ENCODE measurements around the gene HBM.

Gene HBM

DNA sequence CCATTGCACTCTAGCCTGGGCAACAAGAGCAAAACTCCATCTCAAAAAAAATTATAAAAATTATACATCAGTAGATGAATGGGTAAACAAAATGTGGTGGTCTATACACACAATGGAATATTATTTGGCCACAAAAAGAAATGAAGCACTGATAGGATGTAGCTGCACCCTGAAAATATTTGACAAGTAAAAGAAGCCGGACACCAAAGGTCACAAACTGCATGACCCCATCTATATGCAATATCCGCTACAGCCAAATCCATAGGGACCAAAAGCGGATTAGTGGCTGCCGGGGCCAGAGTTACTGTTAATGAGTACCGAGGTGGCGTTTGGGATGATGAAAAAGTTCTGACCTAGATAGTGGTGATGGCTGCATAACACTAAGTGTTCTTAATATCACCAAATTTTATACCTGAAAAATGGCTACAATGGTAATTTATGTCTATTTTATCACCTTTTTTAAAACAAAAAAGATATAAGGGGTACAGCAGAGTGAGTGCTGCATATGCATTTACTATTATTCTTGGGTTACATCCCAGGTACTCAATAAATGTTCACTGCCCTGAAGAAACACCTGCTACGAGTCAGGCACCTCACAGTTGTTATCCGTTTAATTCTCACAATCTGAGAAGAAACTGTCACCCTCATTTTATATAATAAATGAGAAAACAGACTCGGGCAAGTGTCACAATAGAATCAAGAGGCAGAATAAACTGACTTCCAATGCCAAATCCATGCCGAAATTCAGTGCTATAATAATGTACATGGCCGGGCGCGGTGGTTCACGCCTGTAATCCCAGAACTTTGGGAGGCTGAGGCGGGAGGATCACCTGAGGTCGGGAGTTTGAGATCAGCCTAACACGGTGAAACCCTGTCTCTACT, 13.7 kb downstream of the HBM start:
- H3K9me3 ChIP-seq (ENCODE audit: control insufficient read depth, insufficient read depth, low read depth, low read length): no peaks in the 10 kb centered on the region
- peaks cover 5% of the 10 kb centered on the region; the same call in 1 of the 2 replicates for H3K4me1 ChIP-seq (ENCODE audit: control insufficient read depth, insufficient read depth, low read length)
- CTCF ChIA-PET: interaction anchor here (0.6 to 1.8 kb wide), 7 partner anchors 46 to 114 kb away, joined by 3 to 17 read pairs (median 5); no protein-coding TSS in a partner anchor
- POLR2A ChIA-PET: no interaction called here
- peaks cover 0 to 4% of the 10 kb centered on the region in 2 experiments; a peak in 2 of 3 replicates for H3K36me3 ChIP-seq (ENCODE audit: control insufficient read depth in 2 of 2, insufficient read depth in 1 of 2, low read length in 2 of 2)
- TF ChIP-seq ZNF146 (tag by site-specific recombination; IDR thresholded peaks at IDR 0.05): 0 out of 2 replicates have a peak, but pooled peaks have one; percentile 29
- no peak for TF ChIP-seq ZNF324 (tag by site-specific recombination; IDR thresholded peaks at IDR 0.05)
- TF ChIP-seq ZNF843 (tag by site-specific recombination; IDR thresholded peaks at IDR 0.05): no peak
- no peak for TF ChIP-seq ZSCAN30 (tag by site-specific recombination; IDR thresholded peaks at IDR 0.05)
- no peak for TF ChIP-seq ZNF660 (tag by site-specific recombination; IDR thresholded peaks at IDR 0.05)
- no peak for TF ChIP-seq TCF7L2 (IDR thresholded peaks at IDR 0.05; ENCODE audit: borderline replicate concordance, low read depth, low read length)
- TF ChIP-seq, protein P1, sequence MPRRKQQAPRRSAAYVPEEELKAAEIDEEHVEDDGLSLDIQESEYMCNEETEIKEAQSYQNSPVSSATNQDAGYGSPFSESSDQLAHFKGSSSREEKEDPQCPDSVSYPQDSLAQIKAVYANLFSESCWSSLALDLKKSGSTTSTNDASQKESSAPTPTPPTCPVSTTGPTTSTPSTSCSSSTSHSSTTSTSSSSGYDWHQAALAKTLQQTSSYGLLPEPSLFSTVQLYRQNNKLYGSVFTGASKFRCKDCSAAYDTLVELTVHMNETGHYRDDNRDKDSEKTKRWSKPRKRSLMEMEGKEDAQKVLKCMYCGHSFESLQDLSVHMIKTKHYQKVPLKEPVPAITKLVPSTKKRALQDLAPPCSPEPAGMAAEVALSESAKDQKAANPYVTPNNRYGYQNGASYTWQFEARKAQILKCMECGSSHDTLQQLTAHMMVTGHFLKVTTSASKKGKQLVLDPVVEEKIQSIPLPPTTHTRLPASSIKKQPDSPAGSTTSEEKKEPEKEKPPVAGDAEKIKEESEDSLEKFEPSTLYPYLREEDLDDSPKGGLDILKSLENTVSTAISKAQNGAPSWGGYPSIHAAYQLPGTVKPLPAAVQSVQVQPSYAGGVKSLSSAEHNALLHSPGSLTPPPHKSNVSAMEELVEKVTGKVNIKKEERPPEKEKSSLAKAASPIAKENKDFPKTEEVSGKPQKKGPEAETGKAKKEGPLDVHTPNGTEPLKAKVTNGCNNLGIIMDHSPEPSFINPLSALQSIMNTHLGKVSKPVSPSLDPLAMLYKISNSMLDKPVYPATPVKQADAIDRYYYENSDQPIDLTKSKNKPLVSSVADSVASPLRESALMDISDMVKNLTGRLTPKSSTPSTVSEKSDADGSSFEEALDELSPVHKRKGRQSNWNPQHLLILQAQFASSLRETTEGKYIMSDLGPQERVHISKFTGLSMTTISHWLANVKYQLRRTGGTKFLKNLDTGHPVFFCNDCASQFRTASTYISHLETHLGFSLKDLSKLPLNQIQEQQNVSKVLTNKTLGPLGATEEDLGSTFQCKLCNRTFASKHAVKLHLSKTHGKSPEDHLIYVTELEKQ (tag by site-specific recombination; IDR thresholded peaks at IDR 0.05; ENCODE audit: borderline replicate concordance): no peak
- no peak overlapping the region for H3K4me3 ChIP-seq (ENCODE audit: low read depth, low read length)
- no peak overlapping the region for H3K27ac ChIP-seq (ENCODE audit: extremely low read depth, low read depth, low read length)

DNA sequence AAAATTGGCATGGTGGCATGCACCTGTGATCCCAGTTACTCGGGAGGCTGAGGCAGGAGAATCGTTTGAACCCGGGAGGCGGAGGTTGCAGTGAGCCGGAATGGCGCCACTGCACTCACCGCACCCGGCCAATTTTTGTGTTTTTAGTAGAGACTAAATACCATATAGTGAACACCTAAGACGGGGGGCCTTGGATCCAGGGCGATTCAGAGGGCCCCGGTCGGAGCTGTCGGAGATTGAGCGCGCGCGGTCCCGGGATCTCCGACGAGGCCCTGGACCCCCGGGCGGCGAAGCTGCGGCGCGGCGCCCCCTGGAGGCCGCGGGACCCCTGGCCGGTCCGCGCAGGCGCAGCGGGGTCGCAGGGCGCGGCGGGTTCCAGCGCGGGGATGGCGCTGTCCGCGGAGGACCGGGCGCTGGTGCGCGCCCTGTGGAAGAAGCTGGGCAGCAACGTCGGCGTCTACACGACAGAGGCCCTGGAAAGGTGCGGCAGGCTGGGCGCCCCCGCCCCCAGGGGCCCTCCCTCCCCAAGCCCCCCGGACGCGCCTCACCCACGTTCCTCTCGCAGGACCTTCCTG, 14.4 kb downstream of the HBM start, which contains the start of gene HBQ1:
Gene HBQ1 (plus strand): TSS at position 359 of the 575 bp plus-strand sequence. CDS start 28 bp downstream, at position 387.
- Histone ChIP-seq H3K4me1 (ENCODE audit: control insufficient read depth, insufficient read depth, low read length) (peaks cover 3% of the 10 kb centered on the region; the same call in 1 of the 2 replicates), H3K27ac (ENCODE audit: extremely low read depth, low read depth, low read length) (peak within 1 kb of the TSS; percentile 25; the same call in 1 of the 2 replicates), H3K4me3 (ENCODE audit: low read depth, low read length) (peak within 1 kb of the TSS; percentile 1; the same call in 1 of the 2 replicates), H3K9me3 (ENCODE audit: control insufficient read depth, insufficient read depth, low read depth, low read length) (no peaks in the 10 kb centered on the region), H3K36me3 (ENCODE audit: control insufficient read depth in 2 of 2, insufficient read depth in 1 of 2, low read length in 2 of 2) (peaks cover 0 to 5% of the 10 kb centered on the region in 2 experiments; a peak in 2 of 3 replicates)
- ChIA-PET POLR2A (no interaction called here), CTCF (interaction anchor here (0.6 to 1.8 kb wide), 10 partner anchors 11 to 118 kb away, joined by 3 to 17 read pairs (median 5); no protein-coding TSS in a partner anchor)
- TF ChIP-seq ZNF140 (tag by site-specific recombination; IDR thresholded peaks at IDR 0.05): peak; percentile 15; the same call in 1 of the 2 replicates
- no peak for TF ChIP-seq ZBTB8A (tag by site-specific recombination; IDR thresholded peaks at IDR 0.05)
- peak; percentile 64; the same call in 1 of the 2 replicates for TF ChIP-seq ZNF335 (tag by site-specific recombination; conservative IDR thresholded peaks at IDR 0.05)

DNA sequence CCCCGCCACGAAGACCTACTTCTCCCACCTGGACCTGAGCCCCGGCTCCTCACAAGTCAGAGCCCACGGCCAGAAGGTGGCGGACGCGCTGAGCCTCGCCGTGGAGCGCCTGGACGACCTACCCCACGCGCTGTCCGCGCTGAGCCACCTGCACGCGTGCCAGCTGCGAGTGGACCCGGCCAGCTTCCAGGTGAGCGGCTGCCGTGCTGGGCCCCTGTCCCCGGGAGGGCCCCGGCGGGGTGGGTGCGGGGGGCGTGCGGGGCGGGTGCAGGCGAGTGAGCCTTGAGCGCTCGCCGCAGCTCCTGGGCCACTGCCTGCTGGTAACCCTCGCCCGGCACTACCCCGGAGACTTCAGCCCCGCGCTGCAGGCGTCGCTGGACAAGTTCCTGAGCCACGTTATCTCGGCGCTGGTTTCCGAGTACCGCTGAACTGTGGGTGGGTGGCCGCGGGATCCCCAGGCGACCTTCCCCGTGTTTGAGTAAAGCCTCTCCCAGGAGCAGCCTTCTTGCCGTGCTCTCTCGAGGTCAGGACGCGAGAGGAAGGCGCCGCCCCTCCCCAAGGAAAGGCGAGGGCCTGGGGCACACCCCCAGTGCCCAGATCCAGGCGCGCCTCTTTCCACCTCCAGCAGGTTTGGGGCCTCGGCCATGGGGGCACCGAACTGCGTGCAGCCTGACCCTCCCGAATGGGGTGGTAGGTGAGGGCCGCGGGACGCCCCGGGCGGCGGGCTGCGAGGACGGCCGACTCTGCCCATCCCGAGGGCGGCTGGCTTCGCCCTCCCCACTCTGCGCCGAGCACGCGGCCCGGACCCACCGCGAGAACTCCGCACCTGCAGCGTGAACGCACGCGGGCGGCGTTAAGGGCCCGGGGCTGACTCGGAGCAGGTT, 15.1 kb downstream of the HBM start:
- POLR2A ChIA-PET: interaction anchor here (0.5 kb wide), 1 partner anchor 109 kb away, joined by 6 read pairs; no protein-coding TSS in a partner anchor
- CTCF ChIA-PET: interaction anchor here (0.6 to 2.5 kb wide), 25 partner anchors 10 to 183 kb away, joined by 3 to 25 read pairs (median 6); no protein-coding TSS in a partner anchor
- Histone ChIP-seq H3K4me1 (ENCODE audit: control insufficient read depth, insufficient read depth, low read length) (peaks cover 3% of the 10 kb centered on the region; the same call in 1 of the 2 replicates), H3K4me3 (ENCODE audit: low read depth, low read length) (peak overlapping the region; percentile 1; the same call in 1 of the 2 replicates), H3K9me3 (ENCODE audit: control insufficient read depth, insufficient read depth, low read depth, low read length) (no peaks in the 10 kb centered on the region), H3K27ac (ENCODE audit: extremely low read depth, low read depth, low read length) (peak overlapping the region; percentile 25; the same call in 1 of the 2 replicates), H3K36me3 (ENCODE audit: control insufficient read depth in 2 of 2, insufficient read depth in 1 of 2, low read length in 2 of 2) (peaks cover 0 to 9% of the 10 kb centered on the region in 2 experiments; a peak in 2 of 3 replicates)
- TF ChIP-seq ZNF391 (tag by site-specific recombination; IDR thresholded peaks at IDR 0.05; ENCODE audit: borderline replicate concordance, low read depth) (no peak), ZNF350 (tag by site-specific recombination; IDR thresholded peaks at IDR 0.05) (no peak), ZNF624 (tag by site-specific recombination; IDR thresholded peaks at IDR 0.05) (no peak), ZBTB17 (tag by site-specific recombination; IDR thresholded peaks at IDR 0.05) (peak; percentile 77), ZNF121 (tag by site-specific recombination; IDR thresholded peaks at IDR 0.05) (no peak), ZNF768 (tag by site-specific recombination; IDR thresholded peaks at IDR 0.05) (peak; percentile 8; the same call in 1 of the 2 replicates), ZNF114 (tag by site-specific recombination; IDR thresholded peaks at IDR 0.05) (no peak), ZNF830 (tag by site-specific recombination; IDR thresholded peaks at IDR 0.05; ENCODE audit: low read depth) (no peak)
- TF ChIP-seq, protein P2, sequence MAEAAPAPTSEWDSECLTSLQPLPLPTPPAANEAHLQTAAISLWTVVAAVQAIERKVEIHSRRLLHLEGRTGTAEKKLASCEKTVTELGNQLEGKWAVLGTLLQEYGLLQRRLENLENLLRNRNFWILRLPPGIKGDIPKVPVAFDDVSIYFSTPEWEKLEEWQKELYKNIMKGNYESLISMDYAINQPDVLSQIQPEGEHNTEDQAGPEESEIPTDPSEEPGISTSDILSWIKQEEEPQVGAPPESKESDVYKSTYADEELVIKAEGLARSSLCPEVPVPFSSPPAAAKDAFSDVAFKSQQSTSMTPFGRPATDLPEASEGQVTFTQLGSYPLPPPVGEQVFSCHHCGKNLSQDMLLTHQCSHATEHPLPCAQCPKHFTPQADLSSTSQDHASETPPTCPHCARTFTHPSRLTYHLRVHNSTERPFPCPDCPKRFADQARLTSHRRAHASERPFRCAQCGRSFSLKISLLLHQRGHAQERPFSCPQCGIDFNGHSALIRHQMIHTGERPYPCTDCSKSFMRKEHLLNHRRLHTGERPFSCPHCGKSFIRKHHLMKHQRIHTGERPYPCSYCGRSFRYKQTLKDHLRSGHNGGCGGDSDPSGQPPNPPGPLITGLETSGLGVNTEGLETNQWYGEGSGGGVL (tag by site-specific recombination; IDR thresholded peaks at IDR 0.05): peak; percentile 56; the same call in 1 of the 2 replicates
- TF ChIP-seq, protein P3, sequence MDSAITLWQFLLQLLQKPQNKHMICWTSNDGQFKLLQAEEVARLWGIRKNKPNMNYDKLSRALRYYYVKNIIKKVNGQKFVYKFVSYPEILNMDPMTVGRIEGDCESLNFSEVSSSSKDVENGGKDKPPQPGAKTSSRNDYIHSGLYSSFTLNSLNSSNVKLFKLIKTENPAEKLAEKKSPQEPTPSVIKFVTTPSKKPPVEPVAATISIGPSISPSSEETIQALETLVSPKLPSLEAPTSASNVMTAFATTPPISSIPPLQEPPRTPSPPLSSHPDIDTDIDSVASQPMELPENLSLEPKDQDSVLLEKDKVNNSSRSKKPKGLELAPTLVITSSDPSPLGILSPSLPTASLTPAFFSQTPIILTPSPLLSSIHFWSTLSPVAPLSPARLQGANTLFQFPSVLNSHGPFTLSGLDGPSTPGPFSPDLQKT (IDR thresholded peaks at IDR 0.05; ENCODE audit: borderline replicate concordance, low read depth, low read length): no peak

Data from HEK293 (cell line).